HepG2 (cell line): ENCODE data around the gene ZBTB46. TPM values are rescaled to one million over a fixed set of nuclear protein-coding genes. Genes with fewer than 3 reads are reported as not detected.

ENCODE experiments used
- BCL6 ChIP-seq: IDR thresholded peaks from 2 replicates; pipeline ENCODE4 v1.6.1; 2016; ENCODE audit warnings: missing genetic modification reagents, missing compliant biosample characterization
- EED ChIP-seq: sonication (generic); formaldehyde crosslinking; IDR thresholded peaks from 2 replicates; pipeline ENCODE4 v1.5.0; 2020; ENCODE audit warnings: mild to moderate bottlenecking, missing genetic modification reagents
- HNRNPH1 ChIP-seq: fragments of 200-400 bp; formaldehyde crosslinking; optimal IDR thresholded peaks from 2 replicates; pipeline ENCODE3; 2017; ENCODE audit warnings: mild to moderate bottlenecking, low read depth, low read length
- KDM5A ChIP-seq: fragments of 200-600 bp; sonication (generic); IDR thresholded peaks from 2 replicates; pipeline ENCODE4 v1.7.0; 2018; ENCODE audit warnings: antibody characterized with exemption, mild to moderate bottlenecking, low read length, borderline replicate concordance
- NCOR1 ChIP-seq: fragments of 200-600 bp; sonication (generic); IDR thresholded peaks from 2 replicates; pipeline ENCODE4 v1.7.0; 2017; ENCODE audit warnings: antibody characterized with exemption, low read length, borderline replicate concordance
- POLR2A ChIP-seq, 2 experiments: IDR thresholded peaks; 2 replicates each; pipeline ENCODE4 v1.6.1; 2011; ENCODE audit warnings: low read depth in 2 of 2, low read length in 2 of 2, mild to moderate bottlenecking in 1 of 2, moderate library complexity in 1 of 2; ENCODE audit not compliant: insufficient read depth in 1 of 2
- SMAD9 ChIP-seq: sonication (generic); formaldehyde crosslinking; IDR thresholded peaks from 2 replicates; pipeline ENCODE4 v1.5.1; 2020; ENCODE audit warnings: mild to moderate bottlenecking, missing genetic modification reagents
- STAG1 ChIP-seq: sonication (generic); formaldehyde crosslinking; IDR thresholded peaks from 2 replicates; pipeline ENCODE4 v1.4.0; 2020; ENCODE audit warnings: missing genetic modification reagents
- TCF7L2 ChIP-seq: IDR thresholded peaks from 2 replicates; pipeline ENCODE4 v1.6.1; 2011; ENCODE audit warnings: mild to moderate bottlenecking, low read depth, low read length, moderate library complexity
- ZMYM4 ChIP-seq: sonication (generic); formaldehyde crosslinking; IDR thresholded peaks from 2 replicates; pipeline ENCODE4 v1.8.1; 2023; ENCODE audit warnings: mild to moderate bottlenecking, missing genetic modification reagents
- ZNF30 ChIP-seq: sonication (generic); formaldehyde crosslinking; IDR thresholded peaks from 2 replicates; pipeline ENCODE4 v1.5.0; 2020; ENCODE audit warnings: mild to moderate bottlenecking, missing genetic modification reagents
- ZNF720 ChIP-seq: sonication (generic); formaldehyde crosslinking; IDR thresholded peaks from 2 replicates; pipeline ENCODE4 v1.4.0; 2020; ENCODE audit warnings: missing genetic modification reagents
- ZNF788 ChIP-seq: sonication (generic); formaldehyde crosslinking; IDR thresholded peaks from 2 replicates; pipeline ENCODE4 v1.5.0; 2020; ENCODE audit warnings: mild to moderate bottlenecking, missing genetic modification reagents, borderline replicate concordance
- ZNF841 ChIP-seq: sonication (generic); formaldehyde crosslinking; IDR thresholded peaks from 2 replicates; pipeline ENCODE4 v1.8.1; 2023; ENCODE audit warnings: missing genetic modification reagents, borderline replicate concordance
- polyA plus RNA-seq, 8 experiments: library from polyadenylated mRNA; depleted of rRNA in 3 of 8; stranded (reverse) in 7 of 8; unstranded in 1 of 8; fragments of >200 nt; fragmentation: Illumina TruSeq in 4 of 8; extraction: Trizol in 4 of 8; gene quantifications; 2 replicates each; pipeline versions ENCODE4 v1.2.1 to v1.2.3, GENCODE V29; 2011 to 2016; ENCODE audit warnings: low read depth in 4 of 8, missing spikeins in 1 of 8, mixed read lengths in 1 of 8; ENCODE audit not compliant: insufficient read depth in 1 of 8
- total RNA-seq, 5 experiments: library from RNA; depleted of rRNA; stranded (reverse); fragments of >200 nt; fragmentation: Illumina TruSeq; extraction: Trizol; gene quantifications; 2 replicates each; pipeline ENCODE4 v1.2.3, GENCODE V29; 2016; ENCODE audit warnings: low read depth in 1 of 5
- TF ChIP-seq, protein P1 (sequence below): sonication (generic); formaldehyde crosslinking; IDR thresholded peaks from 2 replicates; pipeline ENCODE4 v1.4.0; 2020; ENCODE audit warnings: missing genetic modification reagents, borderline replicate concordance
- TF ChIP-seq, protein P2 (sequence below), 2 experiments: sonication (generic) in 1 of 2; formaldehyde crosslinking in 1 of 2; IDR thresholded peaks; 2 replicates each; pipeline versions ENCODE4 v1.6.1 to v1.9.0; 2014 to 2022; ENCODE audit warnings: antibody characterized with exemption in 1 of 2, borderline replicate concordance in 1 of 2, inconsistent platforms in 1 of 2, low read depth in 1 of 2, missing genetic modification reagents in 1 of 2
- TF ChIP-seq, protein P3 (sequence below): sonication (generic); formaldehyde crosslinking; IDR thresholded peaks from 2 replicates; pipeline ENCODE4 v1.8.0; 2022; ENCODE audit warnings: missing genetic modification reagents, low read depth, mild to moderate bottlenecking, borderline replicate concordance

The ZBTB46 gene
- total and polyA plus RNA-seq, 2 of the 13 experiments (the other 11 are each of a cell fraction or from before 2014, with no cell fraction given) = 1.6 to 13.5 TPM

DNA sequence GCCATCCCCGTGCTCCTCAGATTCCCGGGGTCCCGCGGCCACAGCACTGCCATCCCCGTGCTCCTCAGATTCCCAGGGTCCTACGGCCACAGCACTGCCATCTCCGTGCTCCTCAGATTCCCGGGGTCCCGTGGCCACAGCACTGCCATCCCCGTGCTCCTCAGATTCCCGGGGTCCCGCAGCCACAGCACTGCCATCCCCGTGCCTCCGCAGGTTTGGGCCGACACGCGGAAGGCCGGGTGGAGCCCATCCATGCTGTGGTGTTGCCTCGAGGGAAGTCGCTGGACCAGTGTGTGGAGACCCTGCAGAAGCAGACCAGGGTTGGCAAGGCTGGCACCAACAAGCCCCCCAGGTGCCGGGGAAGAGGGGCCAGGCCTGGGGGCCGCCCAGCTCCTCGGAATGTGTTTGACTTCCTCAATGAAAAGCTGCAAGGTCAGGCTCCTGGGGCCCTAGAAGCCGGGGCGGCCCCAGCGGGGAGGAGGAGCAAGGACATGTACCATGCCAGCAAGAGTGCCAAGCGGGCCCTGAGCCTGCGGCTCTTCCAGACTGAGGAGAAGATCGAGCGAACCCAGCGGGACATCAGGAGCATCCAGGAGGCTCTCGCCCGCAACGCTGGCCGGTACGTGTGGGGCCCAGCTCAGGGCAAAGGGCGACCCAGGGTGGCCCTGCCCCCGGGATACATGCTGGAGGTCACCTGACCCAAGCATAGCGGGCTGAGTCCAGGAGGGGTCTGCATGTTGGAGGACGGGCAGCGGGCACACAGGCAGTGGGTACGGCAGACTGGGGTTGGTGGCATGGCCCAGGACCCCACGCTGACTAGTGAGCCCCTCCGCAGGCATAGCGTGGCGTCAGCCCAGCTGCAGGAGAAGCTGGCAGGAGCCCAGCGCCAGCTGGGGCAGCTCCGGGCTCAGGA lies 95.9 kb downstream of the ZBTB46 start (continued):
- TF ChIP-seq, protein P1, sequence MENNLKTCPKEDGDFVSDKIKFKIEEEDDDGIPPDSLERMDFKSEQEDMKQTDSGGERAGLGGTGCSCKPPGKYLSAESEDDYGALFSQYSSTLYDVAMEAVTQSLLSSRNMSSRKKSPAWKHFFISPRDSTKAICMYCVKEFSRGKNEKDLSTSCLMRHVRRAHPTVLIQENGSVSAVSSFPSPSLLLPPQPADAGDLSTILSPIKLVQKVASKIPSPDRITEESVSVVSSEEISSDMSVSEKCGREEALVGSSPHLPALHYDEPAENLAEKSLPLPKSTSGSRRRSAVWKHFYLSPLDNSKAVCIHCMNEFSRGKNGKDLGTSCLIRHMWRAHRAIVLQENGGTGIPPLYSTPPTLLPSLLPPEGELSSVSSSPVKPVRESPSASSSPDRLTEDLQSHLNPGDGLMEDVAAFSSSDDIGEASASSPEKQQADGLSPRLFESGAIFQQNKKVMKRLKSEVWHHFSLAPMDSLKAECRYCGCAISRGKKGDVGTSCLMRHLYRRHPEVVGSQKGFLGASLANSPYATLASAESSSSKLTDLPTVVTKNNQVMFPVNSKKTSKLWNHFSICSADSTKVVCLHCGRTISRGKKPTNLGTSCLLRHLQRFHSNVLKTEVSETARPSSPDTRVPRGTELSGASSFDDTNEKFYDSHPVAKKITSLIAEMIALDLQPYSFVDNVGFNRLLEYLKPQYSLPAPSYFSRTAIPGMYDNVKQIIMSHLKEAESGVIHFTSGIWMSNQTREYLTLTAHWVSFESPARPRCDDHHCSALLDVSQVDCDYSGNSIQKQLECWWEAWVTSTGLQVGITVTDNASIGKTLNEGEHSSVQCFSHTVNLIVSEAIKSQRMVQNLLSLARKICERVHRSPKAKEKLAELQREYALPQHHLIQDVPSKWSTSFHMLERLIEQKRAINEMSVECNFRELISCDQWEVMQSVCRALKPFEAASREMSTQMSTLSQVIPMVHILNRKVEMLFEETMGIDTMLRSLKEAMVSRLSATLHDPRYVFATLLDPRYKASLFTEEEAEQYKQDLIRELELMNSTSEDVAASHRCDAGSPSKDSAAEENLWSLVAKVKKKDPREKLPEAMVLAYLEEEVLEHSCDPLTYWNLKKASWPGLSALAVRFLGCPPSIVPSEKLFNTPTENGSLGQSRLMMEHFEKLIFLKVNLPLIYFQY (CRISPR knock-in tag) = no peak
- TF ChIP-seq BCL6 (CRISPR knock-in tag) = no peak; the same call in 1 of the 2 replicates
- TF ChIP-seq ZMYM4 (CRISPR knock-in tag) = no peak; the same call in 1 of the 2 replicates
- TF ChIP-seq, protein P2, sequence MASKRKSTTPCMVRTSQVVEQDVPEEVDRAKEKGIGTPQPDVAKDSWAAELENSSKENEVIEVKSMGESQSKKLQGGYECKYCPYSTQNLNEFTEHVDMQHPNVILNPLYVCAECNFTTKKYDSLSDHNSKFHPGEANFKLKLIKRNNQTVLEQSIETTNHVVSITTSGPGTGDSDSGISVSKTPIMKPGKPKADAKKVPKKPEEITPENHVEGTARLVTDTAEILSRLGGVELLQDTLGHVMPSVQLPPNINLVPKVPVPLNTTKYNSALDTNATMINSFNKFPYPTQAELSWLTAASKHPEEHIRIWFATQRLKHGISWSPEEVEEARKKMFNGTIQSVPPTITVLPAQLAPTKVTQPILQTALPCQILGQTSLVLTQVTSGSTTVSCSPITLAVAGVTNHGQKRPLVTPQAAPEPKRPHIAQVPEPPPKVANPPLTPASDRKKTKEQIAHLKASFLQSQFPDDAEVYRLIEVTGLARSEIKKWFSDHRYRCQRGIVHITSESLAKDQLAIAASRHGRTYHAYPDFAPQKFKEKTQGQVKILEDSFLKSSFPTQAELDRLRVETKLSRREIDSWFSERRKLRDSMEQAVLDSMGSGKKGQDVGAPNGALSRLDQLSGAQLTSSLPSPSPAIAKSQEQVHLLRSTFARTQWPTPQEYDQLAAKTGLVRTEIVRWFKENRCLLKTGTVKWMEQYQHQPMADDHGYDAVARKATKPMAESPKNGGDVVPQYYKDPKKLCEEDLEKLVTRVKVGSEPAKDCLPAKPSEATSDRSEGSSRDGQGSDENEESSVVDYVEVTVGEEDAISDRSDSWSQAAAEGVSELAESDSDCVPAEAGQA (IDR thresholded peaks at IDR 0.05; ENCODE audit: low read depth) = no peak
- TF ChIP-seq, protein P2 (CRISPR knock-in tag; IDR thresholded peaks at IDR 0.05; ENCODE audit: borderline replicate concordance) = no peak
- no peak for TF ChIP-seq SMAD9
- TF ChIP-seq, protein P3, sequence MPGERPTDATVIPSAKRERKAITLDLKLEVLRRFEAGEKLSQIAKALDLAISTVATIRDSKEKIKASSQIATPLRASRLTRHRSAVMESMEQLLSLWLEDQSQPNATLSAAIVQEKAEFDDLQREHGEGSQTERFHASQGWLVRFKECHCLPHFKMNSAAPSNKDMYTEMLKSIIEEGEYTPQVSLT = no peak
- no peak for TF ChIP-seq KDM5A
- no peak for TF ChIP-seq STAG1 (CRISPR knock-in tag)
- peak; percentile 77; the same call in 1 of the 2 replicates for TF ChIP-seq EED (CRISPR knock-in tag)
- TF ChIP-seq TCF7L2 = no peak
- TF ChIP-seq POLR2A (IDR thresholded peaks at IDR 0.05; ENCODE audit: insufficient read depth in 1 of 2, low read depth in 2 of 2, low read length in 2 of 2) = peak in 1 of 2 experiments; percentile 18; a peak in 1 of 4 replicates
- no peak for TF ChIP-seq ZNF720 (CRISPR knock-in tag)
- TF ChIP-seq ZNF788 (CRISPR knock-in tag) = no peak
- no peak for TF ChIP-seq ZNF841 (CRISPR knock-in tag)
- peak; percentile 39; the same call in 1 of the 2 replicates for TF ChIP-seq NCOR1
- TF ChIP-seq HNRNPH1 = no peak
- peak; percentile 73; the same call in 1 of the 2 replicates for TF ChIP-seq ZNF30 (CRISPR knock-in tag)
